ENCODE measurements around the gene TSEN2.

- TF ChIP-seq RFX5 (IDR thresholded peaks at IDR 0.05; ENCODE audit: low read depth, low read length) (no peak), SALL2 (CRISPR knock-in tag; IDR thresholded peaks at IDR 0.05) (no peak)
Observed at GRCh38 chr3:12443781-12444522, 40.3 kb upstream of the TSEN2 start.
